Left colon (tissue), 2 donors: ENCODE results near the gene IER5L. TPM values are rescaled to one million over a fixed set of nuclear protein-coding genes. Genes with fewer than 3 reads are reported as not detected.

Experiments
- ATAC-seq: fragments of 200-7000 bp; cut with Tn5 transposase; one replicate; pipeline ENCODE4 v1.9.1; 2020; ENCODE audit warnings: mild to moderate bottlenecking, moderate library complexity
- DNase-seq, 2 donors: peaks; one replicate each; pipeline ENCODE4 v3.0.0-alpha.2; 2020
- intact Hi-C, 2 donors: fragments of 100-400 bp; cut with DNase I in 1 of 2; cut with micrococcal nuclease in 1 of 2; formaldehyde crosslinking; loops; one replicate each; pipeline versions ENCODE4 v1.11.2 to v1.14.0; 2022; cut with DNase I, micrococcal nuclease
- long read RNA-seq: library from polyadenylated mRNA; unstranded; transcript quantifications from one replicate; pipeline ENCODE4 v2.0.0, GENCODE V29; 2021
- total RNA-seq, 2 donors: library from RNA; stranded (reverse); fragmentation: NEBNext Ultra II Directional; extraction: Animal tissue kit (Norgen Biotek cat#: 25700); gene quantifications; one replicate each; pipeline ENCODE4 v1.2.1, GENCODE V29; 2021
- donor health status: DM: no; HTN: no; CAD: no.
- donor health status: DM: yes; HTN: yes; CAD: no.

Gene IER5L
- total RNA-seq: 1 to 10 TPM; 4.3 to 8.8 TPM
- long read RNA-seq, transcript IER5L-201 (1 exons, 2,711 nt): major isoform, 5 of 5 reads
- long read RNA-seq, partial matches to known transcripts: 0 of 5 reads
- long read RNA-seq, other reads (novel, unspliced or antisense): 0 of 5 reads

DNA sequence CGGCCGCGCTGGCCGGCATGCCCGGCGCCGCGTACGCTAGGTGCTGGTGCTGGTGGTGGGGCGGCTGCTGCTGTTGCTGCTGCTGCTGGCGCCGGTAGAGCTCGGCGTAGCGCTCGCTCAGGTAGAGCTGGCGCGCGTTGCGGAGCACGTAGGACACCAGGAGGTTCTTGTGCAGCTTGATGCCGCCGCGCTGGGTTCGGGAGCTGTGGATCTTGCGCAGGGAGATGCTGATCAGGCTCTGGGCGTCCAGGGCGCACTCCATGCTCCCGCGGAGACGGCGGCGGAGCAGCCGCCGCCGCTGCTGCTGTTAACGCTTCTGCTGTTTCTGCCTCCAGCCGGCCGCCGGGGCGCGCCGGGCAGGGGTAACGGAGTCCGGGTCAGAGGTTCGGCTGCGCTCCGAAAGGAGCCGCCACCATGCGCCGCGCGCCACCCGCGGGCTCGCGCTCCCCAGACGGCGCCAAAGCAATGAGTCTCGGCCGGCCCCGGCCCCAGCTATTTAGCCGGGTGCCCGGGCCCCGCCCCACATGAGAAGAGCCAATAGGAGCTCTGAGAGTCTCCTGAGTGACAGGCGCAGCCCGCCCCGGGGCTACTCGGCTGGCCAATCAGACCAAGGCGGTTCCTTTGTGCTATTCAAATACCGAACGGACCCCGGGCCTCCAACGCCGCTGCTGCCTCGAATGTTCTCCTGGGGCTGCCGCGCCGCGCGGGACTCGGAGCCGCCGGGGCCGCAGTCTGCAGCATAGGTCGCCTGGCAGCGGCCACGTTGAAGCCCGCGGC lies at the start of gene IER5L:
Gene IER5L (minus strand): TSS at position 471 of the 777 bp plus-strand sequence. CDS start 209 bp downstream, at position 262.
- DNase-seq (peak; percentile 95 to 96), ATAC-seq (peak; percentile 67)
- intact Hi-C loops: loop anchor here in 1 of 2 donors (10.0 kb wide), 2 partner anchors 317 to 427 kb away; no protein-coding TSS in a partner anchor

DNA sequence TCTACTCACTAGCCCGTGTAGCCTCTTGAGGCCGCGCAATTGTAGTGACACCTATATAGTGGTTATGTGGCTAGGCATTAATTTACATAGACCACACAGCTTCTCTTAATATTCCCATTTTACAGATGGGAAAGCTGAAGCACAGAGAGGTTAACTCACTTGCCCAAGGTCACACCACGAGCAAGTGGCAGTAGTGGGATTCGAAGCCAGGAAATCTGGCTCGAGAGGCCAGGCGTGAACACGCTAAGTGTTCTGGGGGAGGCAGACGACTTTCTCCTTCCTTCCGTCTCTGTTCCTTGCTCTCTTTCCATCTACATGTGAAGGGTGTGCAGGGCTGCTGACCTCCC lies 49.8 kb upstream of the IER5L start:
- ATAC-seq: no peak
- no peak for DNase-seq
- intact Hi-C loops: no loop called here

DNA sequence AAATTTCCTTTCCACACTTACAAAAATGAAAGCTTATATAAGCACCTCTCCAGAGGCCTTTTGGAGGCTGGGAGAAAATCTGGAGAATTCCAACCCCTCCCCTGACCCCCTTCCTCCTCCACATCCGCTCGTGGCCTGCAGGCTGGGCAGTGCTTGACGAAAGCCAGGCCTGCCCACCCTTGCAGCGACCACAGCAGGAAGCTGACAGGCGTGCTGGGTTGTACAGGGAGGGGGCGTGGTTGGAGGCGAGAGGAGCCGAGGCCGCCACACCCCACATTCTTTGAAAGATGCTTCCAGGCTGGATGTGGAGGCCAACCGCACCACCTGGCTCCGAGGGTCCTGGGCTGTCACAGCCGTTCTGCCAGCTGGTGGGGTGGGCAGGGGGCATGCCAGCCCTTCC lies 47.8 kb upstream of the IER5L start:
- peak; percentile 36 for ATAC-seq
- intact Hi-C loops: no loop called here
- peak; percentile 40 to 63 for DNase-seq

DNA sequence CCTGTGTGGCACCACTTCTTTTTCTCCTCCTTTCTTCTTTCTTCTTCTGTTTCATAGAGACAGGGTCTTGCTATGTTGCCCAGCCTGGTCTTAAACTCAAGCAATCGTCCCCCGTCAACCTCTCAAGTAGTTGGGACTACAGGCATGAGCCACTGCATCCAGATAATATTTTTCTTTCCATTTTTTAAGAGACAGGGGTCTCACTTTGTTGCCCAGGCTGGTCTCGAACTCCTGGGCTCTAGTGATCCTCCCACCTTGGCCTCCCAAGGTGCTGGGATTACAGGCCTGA lies 47.4 kb upstream of the IER5L start:
- ATAC-seq (no peak), DNase-seq (no peak)
- intact Hi-C loops: no loop called here

DNA sequence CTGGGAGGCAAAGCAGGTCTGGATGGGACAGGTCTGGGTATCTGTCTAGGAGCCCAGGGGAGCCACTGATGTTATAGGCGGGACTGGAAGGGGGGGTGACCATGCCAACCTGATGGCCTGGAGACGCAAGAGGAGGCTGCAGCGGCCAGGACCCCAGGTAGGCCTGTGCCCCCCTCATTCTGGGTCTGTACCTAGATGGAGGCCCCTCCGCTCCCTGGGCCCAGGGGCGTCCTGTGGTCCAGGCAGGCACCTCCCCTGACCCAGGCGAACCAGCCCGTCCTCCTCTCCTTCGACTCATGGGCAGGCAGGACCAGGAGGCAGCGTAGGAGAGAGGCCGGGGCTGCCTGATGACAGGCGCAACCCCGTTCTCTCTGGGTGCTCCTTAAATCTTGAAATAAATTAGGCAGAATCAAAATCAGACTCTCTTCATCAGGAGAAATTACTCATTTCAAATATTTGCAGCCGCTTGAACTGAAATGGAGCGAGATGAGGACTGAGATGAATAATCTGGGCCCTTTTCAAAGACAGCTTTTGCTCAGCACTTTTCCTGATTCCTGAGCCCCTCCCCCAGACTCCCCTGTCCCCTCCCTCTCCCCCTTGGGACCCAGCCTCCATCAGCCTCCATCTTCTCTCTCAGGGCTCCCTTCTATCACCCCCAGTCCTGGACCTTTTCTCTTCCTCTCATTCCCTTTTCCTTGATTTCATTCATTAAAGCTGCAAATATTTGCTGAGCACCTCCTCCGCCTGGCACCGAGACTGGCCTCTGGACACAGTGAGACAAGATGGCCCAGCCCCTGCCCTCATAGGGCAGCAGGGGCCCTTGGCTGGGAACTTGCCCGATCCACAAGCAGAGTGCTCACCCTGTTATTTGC lies 46.8 kb upstream of the IER5L start:
- no peak for DNase-seq
- intact Hi-C loops: no loop called here
- ATAC-seq: no peak

DNA sequence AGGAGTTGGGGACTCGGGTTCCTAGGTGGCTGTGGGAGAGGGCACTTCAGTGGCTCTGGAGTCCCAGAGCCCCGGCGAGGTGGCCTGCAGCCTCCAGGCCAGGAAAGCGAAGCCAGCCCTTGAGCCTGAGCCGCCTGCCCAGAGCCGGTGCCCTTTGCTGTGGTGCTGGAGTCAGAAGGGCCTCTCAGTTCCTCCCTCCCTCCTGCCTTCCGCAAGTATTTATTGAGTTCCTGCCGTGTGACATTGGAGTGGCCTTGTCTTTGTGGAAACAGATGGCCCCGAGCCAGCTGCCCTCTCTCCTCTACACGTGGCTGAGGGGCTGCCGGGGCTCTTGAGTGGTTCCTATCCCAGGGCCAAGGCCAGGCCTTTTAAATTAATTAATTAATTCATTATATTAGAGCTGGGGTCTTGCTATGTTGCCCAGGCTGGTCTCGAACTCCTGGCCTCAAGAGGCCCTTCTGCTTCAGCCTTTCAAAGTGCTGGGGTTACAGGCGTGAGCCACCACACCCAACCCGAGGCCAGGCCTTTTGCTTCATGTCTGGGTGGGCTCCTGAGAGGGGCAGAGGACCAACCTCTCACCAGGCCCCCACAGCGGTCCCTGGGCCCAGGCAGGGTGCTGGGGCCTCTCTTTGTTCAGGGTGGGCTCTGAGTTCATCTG lies 45.6 kb upstream of the IER5L start:
- DNase-seq (no peak), ATAC-seq (no peak)
- intact Hi-C loops: no loop called here

DNA sequence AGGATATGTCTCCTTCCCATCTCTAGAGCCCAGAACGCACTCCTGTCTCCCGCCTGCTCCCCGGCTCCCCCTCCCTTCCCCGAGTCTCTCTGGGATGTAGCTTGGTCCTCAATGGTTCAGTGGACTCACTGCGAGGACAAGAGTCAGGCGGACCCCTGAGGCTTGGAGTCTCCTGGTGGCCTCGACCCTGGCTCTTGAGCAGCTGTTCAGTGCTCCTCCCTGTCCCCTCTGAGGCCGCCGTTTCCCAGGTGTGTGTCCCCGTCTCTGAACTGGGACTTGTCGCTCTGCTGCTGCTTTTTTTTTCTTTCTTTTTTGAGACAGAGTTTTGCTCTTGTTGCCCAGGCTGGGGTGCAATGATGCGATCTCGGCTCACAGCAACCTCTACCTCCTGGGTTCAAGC lies 44.8 kb upstream of the IER5L start:
- no peak for DNase-seq
- intact Hi-C loops: no loop called here

DNA sequence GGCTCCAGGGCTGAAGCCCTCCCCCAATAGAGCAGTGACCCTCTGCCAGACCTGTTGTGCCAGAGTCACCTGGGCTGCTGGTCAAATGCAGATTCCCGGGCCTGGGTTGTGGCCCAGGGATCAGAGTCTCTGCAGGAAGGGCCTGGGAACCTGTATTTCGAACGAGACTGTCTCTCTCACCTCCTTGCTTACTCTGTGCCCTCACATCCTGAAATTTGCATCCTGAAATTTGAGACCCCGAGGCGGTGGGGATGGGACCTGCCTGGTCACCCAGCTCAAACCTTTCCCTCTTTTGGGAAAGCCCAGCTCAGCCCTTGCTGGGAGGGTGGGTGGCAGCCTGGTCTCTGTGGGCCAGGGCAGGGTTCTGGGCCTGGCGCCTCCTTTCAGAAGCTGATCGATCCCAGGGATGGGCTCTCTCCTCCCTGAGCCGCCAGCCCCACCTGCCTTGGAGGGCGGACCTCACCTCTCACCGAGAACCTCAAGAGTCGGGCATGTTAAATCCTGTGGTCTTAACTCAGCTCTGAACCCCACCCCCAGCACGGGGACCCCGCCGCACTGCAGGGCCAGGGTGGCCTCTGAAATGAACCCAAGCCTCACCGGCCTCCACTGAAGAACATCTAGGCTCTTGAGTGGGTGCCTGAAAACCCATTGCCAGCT lies 44.0 kb upstream of the IER5L start:
- intact Hi-C loops: no loop called here
- DNase-seq (no peak), ATAC-seq (no peak)

More for the DNA sequence above, 44.8 kb upstream of the IER5L start:
- ATAC-seq: no peak

DNA sequence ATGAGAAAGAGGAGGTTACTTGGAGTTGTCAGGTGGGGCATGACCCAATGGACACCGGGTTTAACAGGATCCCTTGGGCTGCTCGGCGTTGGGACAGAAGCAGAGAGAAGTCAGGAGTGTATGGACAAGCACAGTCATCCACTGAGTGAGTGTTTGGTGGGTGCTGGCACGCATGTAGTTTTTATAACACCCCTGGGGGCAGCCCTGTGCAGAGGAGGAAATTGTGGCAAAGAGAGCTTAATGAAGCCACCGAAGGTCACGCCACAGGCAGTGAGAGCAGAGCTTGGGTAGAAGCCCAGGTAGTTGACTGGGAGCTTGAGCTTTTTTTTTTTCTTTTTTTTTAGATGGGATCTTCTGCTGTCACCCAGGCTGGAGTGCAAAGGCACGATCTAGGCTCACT lies 43.2 kb upstream of the IER5L start:
- intact Hi-C loops: no loop called here
- no peak for ATAC-seq
- no peak for DNase-seq

DNA sequence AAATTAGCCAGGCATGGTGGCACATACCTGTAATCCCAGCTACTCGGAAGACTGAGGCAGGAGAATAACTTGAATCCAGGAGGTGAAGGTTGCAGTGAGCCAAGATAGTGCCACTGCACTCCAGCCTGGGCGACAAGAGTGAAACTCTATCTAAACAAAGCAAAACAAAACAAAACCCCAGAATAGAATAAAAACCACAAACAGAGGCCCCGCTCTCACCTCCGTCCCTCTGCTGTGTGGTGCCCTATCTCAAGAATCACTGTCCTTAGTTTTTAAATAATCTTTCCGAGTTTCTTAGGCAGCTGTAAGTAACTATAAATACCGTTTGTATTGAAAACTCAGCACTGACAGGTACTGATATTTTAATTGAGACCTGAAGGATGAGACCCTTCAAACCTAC lies 42.7 kb upstream of the IER5L start:
- ATAC-seq (no peak), DNase-seq (no peak)
- intact Hi-C loops: no loop called here

DNA sequence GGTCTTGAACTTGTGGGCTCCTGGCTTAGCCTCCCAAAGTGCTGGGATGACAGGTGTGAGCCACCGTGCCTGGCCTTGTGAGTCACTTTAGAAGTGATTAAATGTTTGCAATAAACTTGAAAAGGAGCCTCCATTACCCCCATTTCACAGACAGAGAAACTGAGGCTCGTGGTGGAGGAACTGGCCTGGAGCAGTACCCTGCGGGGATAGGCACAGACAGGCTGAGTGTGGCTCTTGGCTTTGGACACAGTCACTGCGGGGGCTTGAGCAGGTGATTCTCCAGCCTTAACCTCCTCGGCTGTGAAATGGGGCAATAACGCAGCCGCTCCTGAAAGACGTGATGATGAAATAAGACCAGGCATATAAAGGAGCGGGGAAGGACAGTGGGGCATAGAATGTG lies 40.9 kb upstream of the IER5L start:
- ATAC-seq (no peak), DNase-seq (no peak)
- intact Hi-C loops: no loop called here

DNA sequence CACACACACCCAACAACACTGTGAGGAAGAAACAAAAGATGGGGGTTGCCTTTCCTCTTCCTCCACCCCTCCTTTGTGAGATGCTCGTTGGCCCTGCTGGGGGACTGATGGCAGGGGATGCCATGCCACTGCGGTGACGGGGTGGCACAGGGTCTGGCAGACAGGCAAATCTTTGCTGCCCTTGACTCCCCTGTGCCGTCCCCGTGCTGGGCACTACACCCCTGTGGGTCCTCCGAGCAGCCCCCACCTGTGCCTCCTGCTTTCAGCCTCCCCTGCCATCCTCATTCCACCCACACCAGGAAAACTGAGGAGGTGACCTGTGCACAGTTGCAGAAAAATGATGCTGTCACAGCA lies 40.2 kb upstream of the IER5L start:
- ATAC-seq (no peak), DNase-seq (no peak)
- intact Hi-C loops: no loop called here

DNA sequence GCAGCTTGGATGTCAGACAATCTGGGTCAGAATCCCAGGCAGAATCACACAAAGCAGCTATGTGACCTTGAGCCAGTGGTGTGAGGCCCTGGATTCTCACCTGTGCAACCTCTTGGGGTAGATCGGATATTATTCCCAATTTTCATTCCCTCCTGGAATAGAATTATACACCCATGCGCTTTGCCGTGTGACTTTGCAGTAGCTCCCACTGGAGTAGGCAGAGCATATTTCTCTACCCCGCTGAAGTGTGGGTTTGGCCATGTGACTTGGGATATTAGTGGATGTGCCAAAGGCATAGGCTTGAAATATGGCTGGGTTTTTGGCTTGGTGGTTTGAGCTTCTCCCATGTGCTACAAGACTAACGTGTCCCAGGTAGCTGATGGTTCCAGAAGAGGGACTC lies 35.5 kb upstream of the IER5L start:
- ATAC-seq: no peak
- intact Hi-C loops: no loop called here

DNA sequence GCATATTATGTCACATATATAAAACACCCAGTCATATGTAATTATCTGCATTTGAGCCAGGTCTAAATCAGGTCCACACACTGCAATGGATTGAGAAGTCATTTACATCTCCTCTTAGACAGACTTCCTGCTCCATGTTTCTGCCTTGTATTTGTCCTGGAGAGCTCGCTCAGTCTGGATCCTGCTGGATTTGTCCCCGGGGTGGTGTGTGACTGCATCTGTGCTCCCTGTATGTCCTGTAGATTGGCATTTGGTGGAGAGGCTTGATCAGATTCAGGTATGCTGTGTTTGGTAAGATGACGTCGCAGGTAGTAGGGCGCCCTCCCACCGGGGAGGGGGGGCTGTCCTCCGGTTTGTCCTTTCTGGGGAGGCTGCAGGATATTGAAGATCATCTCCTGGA lies 33.6 kb upstream of the IER5L start:
- intact Hi-C loops: no loop called here
- DNase-seq: no peak
- ATAC-seq: no peak

More for the DNA sequence above, 35.5 kb upstream of the IER5L start:
- DNase-seq: no peak

DNA sequence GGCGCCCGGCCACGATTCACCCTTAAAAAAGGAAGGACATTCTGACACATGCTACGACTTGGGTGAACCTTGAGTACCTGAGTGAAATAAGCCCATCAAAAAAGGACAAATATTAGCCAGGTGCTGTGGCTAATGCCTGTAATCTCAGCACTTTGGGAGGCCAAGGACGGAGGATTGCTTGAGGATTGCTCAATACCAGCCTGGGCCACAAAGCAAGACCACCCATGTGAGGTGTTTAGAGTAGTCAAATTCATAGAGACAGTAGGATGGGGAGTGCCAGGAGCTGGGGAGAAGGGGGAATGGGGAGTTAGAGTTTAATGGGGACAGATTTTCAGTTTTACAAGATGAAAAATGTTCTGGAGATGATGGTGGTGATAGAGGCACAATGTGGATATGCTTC lies 32.1 kb upstream of the IER5L start:
- intact Hi-C loops: no loop called here
- ATAC-seq (no peak), DNase-seq (no peak)

DNA sequence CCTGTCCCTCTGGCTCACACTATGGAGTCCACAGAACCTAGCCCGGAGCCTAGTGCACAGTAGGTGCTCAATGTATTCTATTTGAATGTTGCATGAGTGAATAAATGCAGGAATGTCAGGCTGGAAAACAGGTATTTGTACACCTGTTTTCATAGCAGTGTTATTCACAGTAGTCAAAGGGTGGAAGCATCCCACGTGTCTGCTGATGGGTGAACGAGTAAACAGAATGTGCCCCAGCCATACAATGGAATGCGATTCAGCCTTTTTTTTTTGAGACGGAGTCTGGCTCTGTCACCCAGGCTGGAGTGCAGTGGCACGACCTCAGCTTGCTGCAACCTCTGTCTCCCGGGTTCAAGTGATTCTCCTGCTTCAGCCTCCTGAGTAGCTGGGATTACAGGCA lies 31.5 kb upstream of the IER5L start:
- intact Hi-C loops: no loop called here
- no peak for DNase-seq
- no peak for ATAC-seq

DNA sequence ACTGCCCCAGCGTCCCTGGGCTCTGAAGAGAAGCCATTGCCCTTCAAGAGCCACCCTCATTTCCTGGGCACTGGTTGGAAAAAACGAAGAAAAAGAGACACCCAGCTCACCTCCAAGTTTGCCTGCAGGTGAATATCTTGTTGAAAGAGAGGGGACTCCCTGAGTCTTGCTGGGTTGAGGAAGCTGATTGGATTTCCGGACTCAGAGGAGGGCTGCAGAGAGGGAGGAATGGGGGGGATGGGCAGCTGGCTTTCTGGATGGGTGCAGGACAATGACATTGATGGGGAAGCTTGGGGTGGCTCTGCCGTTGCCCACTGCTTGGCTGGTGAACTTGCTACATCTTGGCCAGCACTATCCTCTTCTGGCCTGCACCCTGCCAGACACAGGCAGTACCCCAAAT lies 31.0 kb upstream of the IER5L start:
- intact Hi-C loops: no loop called here
- no peak for DNase-seq
- no peak for ATAC-seq

DNA sequence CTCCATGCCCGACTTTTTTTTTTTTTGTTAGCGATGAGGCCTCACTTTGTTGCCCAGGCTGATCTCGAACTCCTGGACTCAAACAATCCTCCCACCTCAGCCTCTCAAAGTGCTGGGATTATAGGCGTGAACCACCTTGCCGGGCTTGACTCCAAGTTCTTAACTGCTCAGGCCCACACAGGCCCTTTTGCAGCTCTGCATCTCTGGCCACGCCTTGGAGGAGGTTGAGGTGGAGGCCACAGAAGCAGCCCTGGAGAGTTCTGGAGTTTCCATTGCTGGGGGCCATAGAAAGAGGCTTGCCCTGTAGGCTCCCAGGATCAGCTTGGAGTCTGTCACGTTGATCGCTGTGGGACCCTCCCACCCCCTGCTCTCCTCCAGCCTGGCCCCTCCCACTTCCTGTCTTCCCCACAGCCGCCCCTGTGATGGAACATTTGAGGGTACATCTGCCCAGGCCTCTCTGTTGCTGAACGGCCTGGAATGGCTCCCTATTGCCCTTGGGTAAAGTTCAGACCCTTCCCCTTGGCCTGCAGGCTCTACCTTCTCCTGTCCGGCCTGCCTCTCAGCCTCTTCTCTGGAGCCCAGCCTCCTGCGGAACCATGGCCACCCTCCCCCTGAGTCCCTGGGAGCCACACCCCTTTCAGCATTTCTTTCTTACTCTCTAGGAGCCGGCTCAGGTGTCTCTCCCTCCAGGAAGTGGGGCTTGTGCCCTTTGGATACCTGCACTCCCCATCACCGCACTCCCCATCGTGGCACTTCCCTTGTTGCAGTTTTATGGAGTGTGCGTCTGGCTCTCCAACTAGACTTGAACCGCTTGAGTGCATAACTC lies 30.4 kb upstream of the IER5L start:
- intact Hi-C loops: no loop called here
- DNase-seq (no peak), ATAC-seq (no peak)

DNA sequence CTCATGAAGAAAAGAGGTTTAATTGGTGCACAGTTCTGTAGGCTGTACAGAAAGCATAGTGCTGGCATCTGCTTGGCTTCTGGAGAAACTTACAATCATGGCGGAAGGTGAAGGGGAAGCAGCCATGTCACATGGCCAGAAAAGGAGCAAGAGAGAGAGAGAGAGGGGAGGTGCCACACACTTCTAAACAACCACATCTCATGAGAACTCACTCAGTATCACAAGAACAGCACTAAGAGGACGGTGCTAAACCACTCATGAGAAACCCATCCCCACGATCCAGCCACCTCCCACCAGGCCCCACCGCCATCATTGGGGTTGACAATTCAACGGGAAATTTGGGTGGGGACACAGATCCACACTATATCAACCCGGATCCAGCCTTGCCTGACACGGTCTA lies 28.8 kb upstream of the IER5L start:
- no peak for ATAC-seq
- no peak for DNase-seq
- intact Hi-C loops: no loop called here
